NCI-H82 treated with DMSO at 0.1 percent for 48 hours (cell line): Measurements from ENCODE around the gene PLEK.
"Not testable (repeated sequence)": the region's sequence is repeated elsewhere in the genome, so short reads cannot be mapped to it uniquely, and the experiment has no call there.

Experiments
- DNase-seq: peaks from one replicate; lab custom pipeline; 2025; ENCODE audit not compliant: unreplicated experiment; lab: John Stamatoyannopoulos, UW

Gene PLEK

GRCh38 chr2:68365087-68365486 lies at the start of gene PLEK:
TSS of gene PLEK (plus strand) at chr2:68365282. CDS start at chr2:68365352, 70 bp downstream.
- no peak for DNase-seq

- no peak for DNase-seq
Measured at GRCh38 chr2:68316111-68316510, 49.0 kb upstream of the PLEK start.

- DNase-seq, result no peak
Measured at GRCh38 chr2:68317971-68318913, 46.8 kb upstream of the PLEK start.

- peak; percentile 64 for DNase-seq
Measured at GRCh38 chr2:68318914-68319397, 46.1 kb upstream of the PLEK start.

GRCh38 chr2:68319398-68320117 lies 45.5 kb upstream of the PLEK start, which contains the start of gene CNRIP1:
TSS of gene CNRIP1 (minus strand) at chr2:68319949. CDS start at chr2:68319400, 549 bp downstream.
- peak; percentile 85 for DNase-seq

GRCh38 chr2:68320118-68320641 lies 44.9 kb upstream of the PLEK start:
- peak; percentile 66 for DNase-seq

- no peak for DNase-seq
Measured at GRCh38 chr2:68325056-68325455, 40.0 kb upstream of the PLEK start.

GRCh38 chr2:68328901-68329300 lies 36.2 kb upstream of the PLEK start:
- no peak for DNase-seq

GRCh38 chr2:68330691-68331090 lies 34.4 kb upstream of the PLEK start:
- DNase-seq, result no peak

- no peak for DNase-seq
Measured at GRCh38 chr2:68333009-68333408, 32.1 kb upstream of the PLEK start.

- DNase-seq, result no peak
Measured at GRCh38 chr2:68333931-68334330, 31.2 kb upstream of the PLEK start.

GRCh38 chr2:68336192-68336591 lies 28.9 kb upstream of the PLEK start:
- no peak for DNase-seq

GRCh38 chr2:68340226-68341061 lies 24.6 kb upstream of the PLEK start:
- DNase-seq, result no peak

- no peak for DNase-seq
Measured at GRCh38 chr2:68341062-68341329, 24.1 kb upstream of the PLEK start.

- no peak for DNase-seq
Measured at GRCh38 chr2:68341583-68341982, 23.5 kb upstream of the PLEK start.

GRCh38 chr2:68342470-68342869 lies 22.6 kb upstream of the PLEK start:
- no peak for DNase-seq

GRCh38 chr2:68344031-68344430 lies 21.1 kb upstream of the PLEK start:
- DNase-seq, result no peak

- DNase-seq, result no peak
Measured at GRCh38 chr2:68345129-68345875, 19.8 kb upstream of the PLEK start.

- not testable (repeated sequence) for DNase-seq
Measured at GRCh38 chr2:68349091-68349490, 16.0 kb upstream of the PLEK start.

GRCh38 chr2:68351997-68352396 lies 13.1 kb upstream of the PLEK start:
- DNase-seq, result no peak
